B cell (primary cell): ENCODE data around the gene COL6A1. TPM values are rescaled to one million over a fixed set of nuclear protein-coding genes. Genes with fewer than 3 reads are reported as not detected.

ENCODE experiments used
- ATAC-seq: fragments of 200-7000 bp; cut with Tn5 transposase; one replicate; pipeline ENCODE4 v1.10.0; 2021; ENCODE audit warnings: low read depth, mild to moderate bottlenecking, moderate number of reproducible peaks, moderate library complexity
- CTCF ChIA-PET: fragments of 350-600 bp; sonication (Branson Sonifier 250); formaldehyde crosslinking; loops from one replicate; lab custom pipeline; 2021; ENCODE audit warnings: antibody characterized with exemption, inconsistent platforms; lab: Charles Lee
- POLR2A ChIA-PET: fragments of 350-600 bp; sonication (Branson Sonifier 250); formaldehyde crosslinking; loops from one replicate; lab custom pipeline; 2021; ENCODE audit warnings: antibody characterized with exemption; lab: Charles Lee
- DNase-seq: peaks from one replicate; pipeline ENCODE4 v3.0.0; 2013
- H2AFZ ChIP-seq: 2 replicates; pipeline ENCODE4 v1.6.1; 2012; ENCODE audit warnings: mild to moderate bottlenecking, low read depth, low read length; ENCODE audit not compliant: insufficient read depth, poor library complexity, severe bottlenecking
- H3K27ac ChIP-seq, 2 donors: 1 replicate in 1 of 2; 2 replicates in 1 of 2; pipeline ENCODE4 v1.5.1; 2012 to 2013; ENCODE audit warnings: low read length in 2 of 2, mild to moderate bottlenecking in 2 of 2, moderate library complexity in 1 of 2
- H3K27me3 ChIP-seq, 4 experiments: fragments of 200-600 bp in 1 of 4; sonication (generic) in 1 of 4; replicated peaks in 1 of 4; 1 replicate in 2 of 4; 2 replicates in 2 of 4; pipeline versions ENCODE4 v1.6.1 to v1.7.0; 2013 to 2016; ENCODE audit warnings: low read length in 3 of 4, mild to moderate bottlenecking in 2 of 4, mixed read lengths in 1 of 4, moderate library complexity in 1 of 4; ENCODE audit not compliant: insufficient read depth in 4 of 4, control insufficient read depth in 3 of 4; ENCODE audit errors: control extremely low read depth in 1 of 4
- H3K36me3 ChIP-seq, 2 experiments: replicated peaks in 1 of 2; 1 replicate in 1 of 2; 2 replicates in 1 of 2; pipeline versions ENCODE4 v1.6.1 to v1.7.1; 2013; ENCODE audit warnings: low read length in 1 of 2; ENCODE audit not compliant: insufficient read depth in 2 of 2, control insufficient read depth in 1 of 2; ENCODE audit errors: control extremely low read depth in 1 of 2, extremely low read depth in 1 of 2
- H3K4me1 ChIP-seq, 2 donors: fragments of 200-600 bp in 1 of 2; sonication (generic) in 1 of 2; 1 replicate in 1 of 2; 2 replicates in 1 of 2; pipeline versions ENCODE4 v1.5.1 to v1.6.1; 2013 to 2017; ENCODE audit warnings: low read length in 2 of 2; ENCODE audit not compliant: control insufficient read depth in 2 of 2, insufficient read depth in 2 of 2
- H3K4me2 ChIP-seq: replicated peaks from 2 replicates; pipeline ENCODE3; 2012; ENCODE audit warnings: mild to moderate bottlenecking, low read depth, low read length; ENCODE audit not compliant: poor library complexity, severe bottlenecking
- H3K4me3 ChIP-seq, 5 experiments: fragments of 200-600 bp in 1 of 5; sonication (generic) in 1 of 5; 1 replicate in 3 of 5; 2 replicates in 2 of 5; pipeline versions ENCODE4 v1.5.1 to v1.7.0; 2011 to 2016; ENCODE audit warnings: low read length in 4 of 5, mild to moderate bottlenecking in 4 of 5, low read depth in 2 of 5, control low read depth in 1 of 5, moderate library complexity in 1 of 5; ENCODE audit not compliant: insufficient read depth in 1 of 5; ENCODE audit errors: control extremely low read depth in 1 of 5, extremely low read depth in 1 of 5
- H3K79me2 ChIP-seq: fragments of 200-600 bp; sonication (generic); one replicate; pipeline ENCODE4 v1.6.0; 2016; ENCODE audit warnings: low read length; ENCODE audit not compliant: control insufficient read depth, insufficient read depth
- H3K9ac ChIP-seq: fragments of 200-600 bp; sonication (generic); 2 replicates; pipeline ENCODE4 v1.6.1; 2017; ENCODE audit warnings: mild to moderate bottlenecking, low read length, moderate library complexity
- H3K9me3 ChIP-seq, 3 donors: one replicate each; pipeline versions ENCODE4 v1.6.1 to v1.7.1; 2013; ENCODE audit warnings: low read length in 2 of 3; ENCODE audit not compliant: control insufficient read depth in 2 of 3, insufficient read depth in 1 of 3; ENCODE audit errors: control extremely low read depth in 1 of 3
- H4K20me1 ChIP-seq: 2 replicates; pipeline ENCODE4 v1.6.0; 2012; ENCODE audit warnings: mild to moderate bottlenecking, low read length; ENCODE audit not compliant: insufficient read depth, control insufficient read depth, poor library complexity, severe bottlenecking
- H3K27ac Mint-ChIP-seq: one replicate; pipeline ENCODE4 v1.8.0; 2021; ENCODE audit warnings: mixed read lengths
- H3K27me3 Mint-ChIP-seq: one replicate; pipeline ENCODE4 v1.8.0; 2021; ENCODE audit warnings: mixed read lengths
- H3K4me1 Mint-ChIP-seq: one replicate; pipeline ENCODE4 v1.8.0; 2021; ENCODE audit warnings: mixed read lengths
- H3K4me3 Mint-ChIP-seq: one replicate; pipeline ENCODE4 v1.8.0; 2021; ENCODE audit warnings: mixed read lengths
- H3K9me3 Mint-ChIP-seq: one replicate; pipeline ENCODE4 v1.8.0; 2022; ENCODE audit warnings: mixed read lengths; ENCODE audit not compliant: insufficient read depth
- CTCF ChIP-seq: fragments of 200-600 bp; IDR thresholded peaks from one replicate; pipeline ENCODE4 v1.8.0; 2022; ENCODE audit warnings: antibody characterized with exemption, mild to moderate bottlenecking
- EZH2 ChIP-seq: IDR thresholded peaks from 2 replicates; pipeline ENCODE4 v1.6.1; 2012; ENCODE audit warnings: borderline replicate concordance, low read depth, mild to moderate bottlenecking, moderate library complexity, low read length; ENCODE audit not compliant: insufficient read depth, poor library complexity, severe bottlenecking
- WGBS: methylation state at CpG from one replicate; pipeline ENCODE4 v1.1.5; 2013; ENCODE audit warnings: missing lambda C conversion rate; ENCODE audit not compliant: insufficient coverage; 5-methylcytosine and 5-hydroxymethylcytosine counted together
- intact Hi-C: fragments of 100-400 bp; cut with micrococcal nuclease; formaldehyde crosslinking; loops from one replicate; pipeline ENCODE4 v1.10.0; 2022
- polyA plus RNA-seq: library from polyadenylated mRNA; depleted of rRNA; stranded (reverse); fragments of >200 nt; gene quantifications from 2 replicates; pipeline ENCODE4 v1.2.3, GENCODE V29; 2012
- total RNA-seq, 2 donors: library from RNA; stranded (reverse); fragments of 120-200 nt in 1 of 2; gene quantifications; 1 replicate in 1 of 2; 2 replicates in 1 of 2; pipeline versions ENCODE4 v1.2.3 to v1.2.4, GENCODE V29; 2013 to 2022

COL6A1 gene
- total and polyA plus RNA-seq, 2 donors (not counting 1 experiment from before 2014, with no cell fraction given), result 0.39 to 0.67 TPM

- Mint-ChIP-seq H3K27me3 (no peaks in the 10 kb centered on the region), H3K27ac (no peak overlapping the region), H3K4me1 (no peaks in the 10 kb centered on the region), H3K9me3 (no peaks in the 10 kb centered on the region), H3K4me3 (no peak overlapping the region)
- Histone ChIP-seq H3K4me3 (no peak overlapping the region), H3K79me2 (no peaks in the 10 kb centered on the region), H4K20me1 (no peaks in the 10 kb centered on the region), H3K27me3 (no peaks in the 10 kb centered on the region), H3K4me1 (no peaks in the 10 kb centered on the region), H3K4me2 (no peak overlapping the region), H3K36me3 (no peaks in the 10 kb centered on the region), H3K9ac (no peak overlapping the region), H2AFZ (no peak overlapping the region), H3K9me3 (peaks cover 0 to 36% (median 4%) of the 10 kb centered on the region in 3 donors), H3K27ac (no peak overlapping the region)
- ChIA-PET CTCF (no interaction called here), POLR2A (no interaction called here)
- TF ChIP-seq CTCF (no peak), EZH2 (no peak)
- 95% methylated on average over 15 of the region's 23 CpGs for WGBS
- intact Hi-C loops, result no loop called here
- ATAC-seq (no peak), DNase-seq (no peak)
Observed at GRCh38 chr21:45940621-45941337, 40.8 kb upstream of the COL6A1 start.

- ChIA-PET POLR2A (no interaction called here), CTCF (no interaction called here)
- 94% methylated on average over 13 of the region's 14 CpGs for WGBS
- Mint-ChIP-seq H3K27ac (no peak overlapping the region), H3K4me1 (no peaks in the 10 kb centered on the region), H3K9me3 (no peaks in the 10 kb centered on the region), H3K27me3 (no peaks in the 10 kb centered on the region), H3K4me3 (no peak overlapping the region)
- Histone ChIP-seq H4K20me1 (no peaks in the 10 kb centered on the region), H3K4me3 (no peak overlapping the region), H3K4me1 (no peaks in the 10 kb centered on the region), H3K27ac (no peak overlapping the region), H3K4me2 (no peak overlapping the region), H3K36me3 (no peaks in the 10 kb centered on the region), H3K9me3 (peaks cover 0 to 30% (median 0%) of the 10 kb centered on the region in 3 donors), H3K27me3 (no peaks in the 10 kb centered on the region), H3K79me2 (no peaks in the 10 kb centered on the region), H3K9ac (no peak overlapping the region), H2AFZ (no peak overlapping the region)
- ATAC-seq, result no peak
- TF ChIP-seq EZH2, result no peak
- no peak for TF ChIP-seq CTCF
- intact Hi-C loops, result no loop called here
- no peak for DNase-seq
Observed at GRCh38 chr21:45941338-45941710, 40.2 kb upstream of the COL6A1 start.
